Femur (tissue), 1 donor: ENCODE results near the gene GRHL3.

Experiments
- DNase-seq: peaks from one replicate; pipeline ENCODE4 v3.0.0-alpha.2; 2017

GRHL3 gene

DNA sequence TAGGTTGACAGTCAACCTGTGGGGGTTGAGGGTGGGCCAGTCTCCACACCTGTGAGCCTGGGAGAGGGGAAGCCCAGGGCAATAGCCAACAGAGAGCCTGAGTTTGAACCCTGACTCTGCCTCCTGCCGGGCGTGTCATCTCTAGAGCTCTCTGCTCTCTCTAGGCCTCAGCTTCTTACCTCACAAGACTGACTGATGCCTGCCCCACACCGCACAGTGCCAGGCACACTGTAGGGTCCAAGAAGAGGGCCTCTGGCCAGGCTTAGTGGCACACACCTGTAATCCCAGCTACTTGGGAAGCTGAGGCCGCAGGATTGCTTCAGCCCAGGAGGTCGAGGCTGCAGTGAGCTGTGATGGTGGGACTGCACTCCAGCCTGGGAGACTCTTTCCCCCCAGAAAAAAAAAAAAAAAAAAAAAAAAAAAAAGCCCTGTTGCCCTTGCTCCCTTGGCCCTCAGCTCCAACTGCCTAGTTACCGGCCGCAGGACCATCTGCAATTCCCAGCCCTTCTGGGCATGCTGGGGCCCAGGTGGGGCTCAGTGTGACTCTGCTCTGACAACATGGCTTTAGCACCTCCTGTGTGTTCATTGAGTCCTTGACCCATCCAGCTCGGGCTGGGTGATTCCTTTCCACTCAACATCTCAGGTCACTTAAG, 25.1 kb downstream of the GRHL3 start:
- DNase-seq: no peak

DNA sequence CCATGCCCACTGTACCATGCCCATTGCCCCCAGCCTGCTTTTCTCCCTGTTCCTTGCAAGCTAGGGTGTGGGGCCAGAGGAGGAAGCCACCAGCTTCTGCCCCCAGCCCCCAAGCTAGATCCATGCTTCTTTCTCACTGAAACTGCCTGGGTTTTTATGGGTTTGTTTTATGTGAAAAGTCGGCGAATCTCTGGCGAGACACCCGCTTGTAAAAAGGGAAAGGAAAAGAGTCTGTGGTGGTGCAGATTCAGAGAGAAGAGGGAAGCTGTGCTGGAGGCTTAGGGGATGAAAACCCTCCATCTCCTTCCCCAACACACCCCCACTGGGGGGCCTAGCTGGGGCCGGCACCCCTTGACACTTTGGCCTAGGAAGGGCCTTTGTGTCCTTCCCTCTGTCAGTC, 26.2 kb downstream of the GRHL3 start:
- DNase-seq: no peak

DNA sequence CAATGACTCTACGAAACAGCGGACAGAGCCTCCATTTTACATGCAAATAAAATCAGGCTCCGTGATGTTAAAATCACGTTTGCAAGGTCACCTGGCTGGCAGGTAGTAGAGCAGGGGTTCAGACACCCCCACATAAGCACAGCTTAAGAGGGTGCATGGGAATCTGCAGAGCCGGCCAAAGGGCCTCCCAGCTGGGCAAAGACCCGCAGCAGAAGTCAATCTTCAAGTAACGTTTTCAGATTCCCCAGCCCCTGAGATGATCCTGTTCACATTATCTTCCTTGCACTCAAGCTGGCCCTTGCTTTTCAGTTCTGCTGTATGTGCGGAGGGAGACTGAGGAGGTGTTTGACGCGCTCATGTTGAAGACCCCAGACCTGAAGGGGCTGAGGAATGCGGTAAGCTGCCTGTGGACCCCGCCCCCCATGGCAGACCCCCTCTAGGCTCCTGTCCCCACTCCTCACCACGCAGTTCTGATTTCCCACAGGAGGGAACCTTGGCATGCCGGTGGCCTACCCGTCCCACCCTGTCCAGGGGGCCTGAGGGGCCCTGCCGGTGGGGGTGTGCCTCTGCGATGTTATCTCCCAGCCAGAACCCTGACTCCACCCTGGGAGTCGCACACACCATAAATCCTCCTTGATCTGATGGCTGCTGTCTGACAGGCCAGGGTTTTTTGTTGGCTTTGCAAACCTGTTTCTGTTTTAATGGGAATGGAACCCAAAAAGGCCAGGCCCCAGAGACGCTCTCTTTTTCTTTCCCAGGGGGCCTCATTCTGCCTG, 28.2 kb downstream of the GRHL3 start:
- no peak for DNase-seq

DNA sequence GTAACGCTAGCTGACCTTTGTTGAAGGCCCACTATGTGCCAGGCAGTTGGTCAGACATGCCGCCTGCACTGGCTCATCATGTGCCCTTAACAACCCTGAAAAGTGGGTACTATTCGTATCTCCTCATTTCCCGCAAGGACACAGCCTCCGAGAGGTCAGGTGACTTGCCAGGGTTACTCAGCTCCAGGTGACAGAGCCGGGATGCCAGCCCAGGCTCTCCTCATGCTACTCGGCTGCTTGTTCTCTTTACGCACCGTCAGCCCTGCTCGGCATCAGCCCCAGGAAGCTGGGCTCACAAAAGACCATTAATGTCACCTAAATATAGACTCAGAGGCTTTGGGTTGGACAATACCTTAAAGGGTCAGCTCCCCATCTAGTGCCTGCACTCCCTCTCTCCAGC, 29.0 kb downstream of the GRHL3 start:
- no peak for DNase-seq

DNA sequence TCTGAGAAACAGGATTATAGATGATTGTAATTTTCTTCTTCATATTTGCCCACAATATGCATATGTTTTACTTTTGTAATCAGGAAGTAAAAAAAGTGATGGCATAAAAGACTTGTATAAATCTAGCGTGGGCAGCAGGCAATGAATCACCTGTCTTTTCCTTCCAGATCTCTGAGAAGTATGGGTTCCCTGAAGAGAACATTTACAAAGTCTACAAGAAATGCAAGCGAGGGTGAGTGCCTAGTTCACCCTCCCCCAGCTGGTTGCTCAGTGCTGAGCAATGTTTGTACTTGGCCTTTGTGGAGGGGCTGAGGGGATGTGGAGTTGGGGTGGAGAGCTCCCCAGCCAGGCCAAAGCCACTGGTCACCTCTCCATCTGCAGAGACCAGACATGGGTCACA, 30.7 kb downstream of the GRHL3 start:
- no peak for DNase-seq

DNA sequence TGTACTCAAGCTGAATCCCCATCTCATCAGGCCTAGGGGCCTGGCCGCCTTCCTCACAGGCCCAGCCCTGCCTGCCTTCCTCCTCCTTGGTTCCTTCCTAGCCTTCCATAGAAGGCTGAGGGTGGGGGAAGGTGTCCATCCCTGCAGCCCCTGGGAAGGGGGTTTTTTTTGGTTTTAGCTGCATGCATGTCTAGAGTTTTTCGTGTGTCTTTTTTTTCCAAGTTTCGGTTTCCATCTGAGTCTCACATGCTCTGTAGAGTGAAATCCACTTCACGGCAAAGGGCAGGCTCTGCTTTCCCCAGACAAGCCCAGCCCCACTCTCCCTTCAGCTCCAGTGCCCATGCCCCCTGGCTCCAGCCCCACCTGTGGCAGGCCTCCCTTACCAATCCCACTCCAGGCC, 32.1 kb downstream of the GRHL3 start:
- no peak for DNase-seq

DNA sequence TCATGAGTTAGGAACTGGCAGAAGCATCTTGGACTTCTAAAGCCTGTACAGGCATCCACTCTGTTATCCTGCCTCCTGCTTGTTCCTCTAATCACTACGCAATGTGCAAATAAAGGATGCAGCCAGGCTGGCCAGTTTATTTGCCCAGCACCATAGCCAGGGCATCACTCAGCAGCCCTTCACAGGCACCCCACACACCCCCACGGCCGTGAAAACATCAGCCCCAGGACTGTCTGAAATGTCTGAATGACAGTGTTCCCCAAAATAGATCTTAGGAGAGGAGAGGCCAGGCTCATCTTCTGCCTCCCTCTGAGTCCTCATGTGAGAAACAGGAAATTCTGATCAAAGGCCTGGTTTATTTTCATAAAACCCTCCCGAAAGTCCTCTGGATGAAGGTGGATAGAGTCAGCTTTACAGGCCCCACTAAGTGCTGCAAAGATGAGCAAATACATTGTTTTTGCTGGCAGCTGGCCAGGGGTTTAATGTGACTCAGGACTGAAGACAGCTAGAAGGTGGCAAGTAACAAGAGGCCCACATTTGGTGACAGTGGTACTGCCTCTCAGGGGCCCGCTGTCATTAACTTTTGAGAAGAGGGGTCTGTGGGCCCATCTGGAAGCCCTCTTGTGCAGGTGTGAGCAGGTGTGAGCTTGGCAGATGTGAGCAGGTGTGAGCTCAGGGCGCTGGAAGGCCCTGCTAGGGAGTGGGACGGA, 32.9 kb downstream of the GRHL3 start:
- DNase-seq: no peak

DNA sequence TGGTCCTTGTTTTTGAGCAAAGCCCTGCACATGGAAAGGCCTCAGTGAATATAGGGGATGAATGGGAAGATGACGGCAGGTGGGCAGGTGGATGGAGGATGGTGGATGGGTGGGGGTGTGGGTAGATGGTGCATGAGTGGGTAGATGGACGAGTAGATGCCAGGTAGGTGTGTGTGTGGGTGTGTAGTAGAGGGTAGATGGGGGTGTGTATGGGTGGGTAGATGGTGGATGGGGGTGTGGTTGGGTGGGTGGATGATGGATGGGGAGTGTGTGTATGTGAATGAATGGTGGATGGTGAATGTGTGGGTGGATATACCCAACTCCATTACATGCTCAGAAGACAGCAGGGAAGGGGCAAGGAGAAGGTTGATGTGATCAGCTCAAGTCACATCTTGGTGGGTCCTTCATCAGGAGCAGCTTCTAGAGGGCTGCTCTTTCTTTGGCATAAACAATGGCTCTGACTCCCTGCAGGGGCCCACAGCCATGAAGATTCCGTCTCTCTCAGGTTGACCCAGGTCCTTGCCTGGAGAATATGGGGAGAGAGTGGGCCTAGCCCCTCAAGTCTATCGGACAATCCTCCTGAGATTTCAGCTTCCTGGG, 34.2 kb downstream of the GRHL3 start:
- no peak for DNase-seq

DNA sequence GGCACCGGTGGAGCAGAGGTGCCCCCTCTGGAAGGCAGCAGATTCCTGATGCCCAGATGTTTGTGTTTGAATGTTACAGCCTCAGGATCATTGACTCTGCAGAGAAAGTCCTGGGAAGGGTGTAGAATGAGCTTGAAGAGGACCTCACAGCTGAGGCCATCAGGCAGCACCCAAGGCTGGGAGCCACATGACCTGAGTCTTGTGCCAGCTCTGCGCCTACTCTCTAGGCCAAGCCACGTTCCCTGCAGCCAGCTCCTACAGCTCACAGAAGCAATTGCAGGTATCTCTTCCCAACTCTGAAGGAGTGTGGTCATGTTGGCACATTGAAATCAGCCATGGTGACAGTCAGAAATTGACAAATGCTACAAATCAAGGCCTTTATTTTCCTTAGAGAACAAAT, 36.3 kb downstream of the GRHL3 start:
- no peak for DNase-seq

DNA sequence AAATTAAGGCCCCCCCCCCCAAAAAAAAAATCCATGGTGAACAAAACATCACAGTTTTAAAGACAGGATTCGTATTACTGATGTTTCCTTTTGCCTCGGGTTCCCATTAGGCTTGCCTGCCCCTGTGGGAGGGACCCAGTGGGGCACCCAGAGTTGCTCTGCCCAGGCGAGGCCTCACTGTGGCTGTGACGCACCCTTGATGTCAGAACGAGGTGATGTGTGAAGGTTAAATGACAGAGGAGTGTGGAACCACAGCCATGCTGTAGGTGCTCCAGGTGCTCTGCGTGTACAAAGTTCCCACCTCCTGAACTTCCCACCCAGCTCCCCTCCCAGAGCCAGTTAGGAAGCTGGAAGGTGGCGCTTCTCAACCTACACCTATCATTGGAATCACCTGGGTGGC, 37.9 kb downstream of the GRHL3 start:
- no peak for DNase-seq

DNA sequence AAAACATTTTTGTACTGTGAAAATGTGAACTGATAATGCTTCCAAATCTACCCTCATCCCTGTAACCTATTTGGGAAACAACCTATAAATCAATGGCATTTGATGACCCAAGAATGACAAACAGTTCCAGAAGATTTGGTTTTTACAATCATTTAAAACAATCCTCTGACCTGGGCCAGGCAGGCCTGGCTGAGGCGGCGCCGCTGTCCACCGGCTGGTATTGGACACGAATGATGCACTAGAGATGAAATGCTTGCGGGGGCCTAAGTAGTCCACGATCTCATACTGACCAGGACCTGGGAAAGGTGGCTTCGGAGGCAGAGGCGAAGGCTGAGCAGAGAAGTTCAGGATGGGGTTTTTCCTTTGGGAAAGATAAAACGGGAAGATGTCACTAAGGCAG, 41.5 kb downstream of the GRHL3 start:
- DNase-seq: no peak

DNA sequence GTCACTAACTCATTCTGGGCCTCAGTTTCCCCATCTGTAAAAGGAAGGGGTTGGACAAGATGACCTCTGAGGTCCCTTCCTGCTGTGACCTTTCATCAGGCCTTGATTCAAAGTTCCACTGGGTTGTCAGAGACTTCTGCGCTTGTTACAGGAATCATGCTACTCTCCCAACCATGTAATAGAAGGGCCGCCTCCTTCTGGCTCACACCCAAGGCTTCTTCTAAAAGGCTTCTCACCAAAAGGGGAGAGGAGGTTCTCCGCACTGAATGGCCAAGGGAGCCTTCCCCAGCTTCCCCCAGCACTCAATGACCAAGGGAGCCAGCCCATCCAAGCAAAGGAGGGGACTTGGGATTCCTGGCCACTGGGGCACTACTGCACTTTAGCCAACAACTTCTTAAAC, 42.7 kb downstream of the GRHL3 start:
- DNase-seq: no peak

DNA sequence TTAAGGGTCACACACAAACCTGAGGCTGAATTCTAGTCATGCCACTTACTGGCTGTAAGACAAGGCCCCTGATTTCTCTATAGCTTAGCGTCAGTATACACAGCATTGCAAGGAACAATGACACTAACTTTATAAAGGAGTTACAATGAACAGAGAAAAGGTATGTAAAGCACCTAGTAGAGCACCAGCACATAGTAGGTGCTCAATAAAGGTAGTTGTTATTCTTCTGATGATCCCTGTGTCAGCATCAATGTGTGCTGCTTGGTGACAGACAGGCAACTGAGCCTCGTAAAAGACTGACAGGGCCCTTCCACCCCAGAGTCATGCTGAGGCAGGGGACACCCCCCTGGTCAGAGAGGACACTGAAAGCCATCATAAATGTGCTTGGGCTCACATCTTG, 43.2 kb downstream of the GRHL3 start:
- DNase-seq: no peak

DNA sequence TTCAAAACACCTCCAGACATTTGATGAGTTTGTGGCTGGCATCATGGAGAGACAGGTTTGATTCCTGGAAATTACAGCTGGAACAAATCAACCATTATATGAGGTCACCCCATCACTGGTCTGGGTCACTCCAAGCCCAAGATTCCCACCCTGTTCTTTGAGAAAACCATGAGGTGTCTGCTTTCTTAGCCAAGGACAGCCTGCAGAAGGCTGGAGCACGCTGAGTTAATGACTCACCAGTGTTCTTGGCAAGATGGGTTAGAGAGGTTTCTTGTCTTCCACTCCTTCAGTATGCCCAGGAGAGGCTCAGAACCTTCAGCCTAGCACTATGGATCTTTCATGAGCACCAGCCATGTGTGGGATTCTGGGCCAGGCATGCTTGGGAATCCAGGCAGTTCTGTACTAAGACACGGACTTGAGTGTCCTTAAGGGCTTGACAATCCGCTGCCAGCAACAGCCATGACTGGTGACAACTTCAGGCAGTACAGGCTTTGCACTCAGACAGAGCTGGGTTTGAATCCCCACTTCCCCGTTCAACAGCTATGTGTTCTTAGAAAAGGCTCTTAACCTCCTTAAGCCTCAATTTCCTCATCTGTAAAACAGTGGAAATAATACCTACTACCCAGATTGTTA, 43.9 kb downstream of the GRHL3 start:
- DNase-seq: no peak

DNA sequence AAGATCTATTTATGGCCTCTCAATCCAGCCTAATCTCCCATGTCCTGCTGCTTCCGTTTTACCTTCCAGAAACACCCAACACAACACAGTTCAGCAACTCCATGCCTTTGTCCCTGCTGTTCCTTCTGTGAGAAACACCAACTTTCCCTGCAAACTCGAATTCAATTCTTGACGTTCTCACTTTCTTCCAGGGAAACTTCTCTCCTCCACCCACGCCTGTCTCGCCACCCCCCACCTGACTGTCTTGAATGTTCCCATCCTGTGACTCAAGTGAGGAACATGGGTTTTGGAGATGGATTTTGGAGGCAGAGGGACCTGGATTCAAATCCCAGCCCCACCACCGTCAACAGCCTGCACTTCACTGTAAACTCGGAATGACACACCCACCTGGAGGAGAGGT, 44.8 kb downstream of the GRHL3 start:
- no peak for DNase-seq

DNA sequence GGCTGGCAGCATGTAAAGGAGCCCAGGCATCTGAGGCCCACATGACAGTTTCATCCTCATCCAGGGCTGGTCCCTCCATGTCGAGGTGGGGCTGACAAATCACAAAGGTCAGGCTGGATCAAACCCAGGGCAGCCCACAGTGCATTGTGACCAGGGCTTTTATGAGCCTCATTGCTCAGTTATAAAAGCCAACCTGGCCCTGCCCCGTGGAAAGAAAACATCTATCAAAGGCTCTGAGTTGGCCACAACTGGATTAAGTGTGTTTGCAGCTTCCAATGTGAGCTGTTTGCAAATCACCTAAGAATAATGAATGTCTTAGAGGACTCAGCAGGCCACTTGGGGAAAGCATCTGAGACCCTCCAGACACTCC, 45.4 kb downstream of the GRHL3 start:
- DNase-seq: no peak

DNA sequence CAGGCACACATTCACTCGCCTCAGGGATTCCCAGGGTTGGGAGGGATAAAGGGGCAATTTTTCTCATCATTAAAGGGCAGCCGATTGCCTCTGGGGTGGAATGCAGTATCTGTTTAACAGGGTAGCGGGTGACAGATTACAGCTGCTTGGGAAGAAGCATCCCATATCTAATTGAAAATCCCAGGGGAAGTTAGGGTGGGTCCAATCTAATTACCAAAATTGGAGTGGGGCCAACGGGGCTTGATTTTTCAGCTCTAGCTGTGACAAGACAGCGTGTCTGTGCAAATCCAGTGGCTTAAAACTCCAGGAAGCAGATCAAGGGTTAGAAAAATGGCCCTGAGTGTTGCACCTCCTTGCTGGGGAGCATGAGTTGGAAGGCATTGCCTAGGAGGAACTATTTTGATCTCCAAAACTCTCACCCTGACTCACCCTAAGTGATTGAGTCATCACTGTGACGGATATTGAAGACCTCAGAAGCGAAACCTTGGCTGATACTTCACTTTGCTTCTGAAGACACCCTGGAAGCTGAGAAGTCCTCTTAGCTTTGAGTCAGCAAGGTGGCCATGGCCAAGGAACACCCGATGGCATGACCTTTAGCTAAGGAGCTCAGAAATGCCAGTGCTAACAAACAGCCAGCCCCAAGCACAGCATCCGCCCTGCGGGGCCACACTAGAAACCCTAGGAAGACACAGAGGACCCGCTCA, 46.0 kb downstream of the GRHL3 start:
- DNase-seq: no peak

DNA sequence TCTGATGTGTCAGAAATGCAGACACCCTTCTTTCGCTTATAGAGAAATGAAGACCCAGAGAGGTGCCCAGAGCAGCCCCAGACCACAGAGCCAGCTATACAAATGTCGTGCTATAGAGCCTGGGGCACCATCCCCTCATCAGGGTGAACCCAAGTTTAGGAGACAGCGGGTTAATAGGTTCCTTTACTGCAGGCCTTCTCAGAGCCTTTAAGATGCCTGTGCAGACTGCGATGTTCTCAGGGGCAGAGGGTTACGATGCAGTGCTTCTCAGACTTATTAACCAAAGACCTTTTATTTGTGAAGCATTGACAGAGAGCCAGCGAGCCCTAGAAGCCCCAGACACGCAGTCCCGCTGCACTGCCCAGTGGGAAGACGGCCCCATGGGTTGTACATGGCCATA, 47.5 kb downstream of the GRHL3 start:
- no peak for DNase-seq

DNA sequence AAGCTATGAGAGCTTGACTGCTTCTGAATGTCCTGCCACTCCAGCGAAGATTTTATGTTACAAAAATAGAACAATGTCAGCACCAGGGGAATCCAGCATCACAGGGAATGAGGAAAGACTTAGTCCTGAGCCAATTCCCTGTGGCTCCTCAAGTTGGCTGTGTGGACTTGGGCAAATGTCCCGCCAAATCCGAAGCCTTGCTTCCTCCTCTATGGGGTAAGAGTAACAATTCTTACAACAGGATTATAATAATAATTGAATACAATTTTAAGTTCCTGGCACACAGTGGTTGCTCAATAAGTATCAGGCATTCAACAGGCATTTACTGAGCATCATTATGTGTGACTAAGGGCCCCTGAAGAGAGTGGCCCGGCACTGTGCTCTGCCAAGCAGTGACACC, 50.0 kb downstream of the GRHL3 start:
- no peak for DNase-seq

DNA sequence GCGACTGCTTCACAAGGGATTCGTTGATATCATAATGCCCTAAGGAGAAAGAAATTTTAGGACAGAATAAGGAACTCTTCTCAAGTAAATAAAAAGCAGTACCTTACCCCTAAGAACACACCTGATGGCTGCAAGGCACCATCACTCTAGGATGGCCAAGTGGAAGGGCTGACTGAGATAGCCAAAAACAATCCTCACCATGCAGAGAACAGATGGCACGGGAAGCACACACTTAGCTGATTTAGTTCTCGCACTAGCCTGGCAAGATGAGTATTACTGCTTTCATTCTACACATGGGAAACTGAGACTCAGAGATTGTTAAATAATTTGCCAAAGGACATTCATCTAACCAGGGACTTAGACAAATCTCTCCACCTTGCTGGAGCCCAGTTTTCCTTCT, 50.6 kb downstream of the GRHL3 start:
- no peak for DNase-seq

DNA sequence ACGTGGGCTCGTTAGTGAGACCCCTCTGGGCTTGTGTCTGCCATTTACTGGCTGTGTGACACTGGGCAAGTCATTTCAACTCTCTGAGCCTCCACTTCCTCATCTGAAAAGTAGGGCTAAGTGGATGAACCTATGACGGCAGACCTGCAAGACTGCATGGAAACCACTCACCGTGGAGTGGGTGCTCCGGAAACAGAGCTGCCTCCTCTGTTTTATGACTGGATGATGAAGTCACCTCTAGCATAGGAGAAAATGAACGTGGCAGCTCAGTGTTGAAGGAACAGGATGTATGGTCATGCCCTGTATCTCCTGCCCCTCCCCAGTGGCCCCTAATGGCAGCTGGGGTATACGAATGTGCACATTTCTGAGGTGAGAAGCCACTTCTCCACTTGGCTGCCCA, 53.9 kb downstream of the GRHL3 start:
- DNase-seq: no peak

DNA sequence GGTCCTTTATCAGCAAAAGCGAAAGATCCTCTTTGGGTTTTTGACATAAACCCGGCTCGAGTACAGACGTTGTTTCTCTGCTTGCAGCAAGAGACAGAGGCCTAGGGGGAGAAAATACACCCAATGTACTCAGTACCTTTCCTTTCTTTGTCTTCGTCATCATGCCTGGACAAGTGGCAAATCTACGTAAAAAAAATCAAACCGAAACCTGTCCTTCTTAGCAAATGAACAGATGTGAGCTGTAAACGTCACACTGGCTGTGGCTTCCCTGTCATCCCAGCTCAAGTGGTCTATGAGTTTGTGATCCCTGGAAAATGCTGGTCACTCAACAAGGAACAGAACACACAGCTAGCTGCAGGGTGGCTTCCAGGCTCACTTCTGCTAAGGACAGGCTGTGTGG, 54.6 kb downstream of the GRHL3 start:
- DNase-seq: no peak
